ENCODE results near the gene ELK1. TPM values are rescaled to one million over a fixed set of nuclear protein-coding genes. Genes with fewer than 3 reads are reported as not detected.

The ELK1 gene
- polyA plus RNA-seq, 1 donor from 2014 or later = 21.2 TPM

DNA sequence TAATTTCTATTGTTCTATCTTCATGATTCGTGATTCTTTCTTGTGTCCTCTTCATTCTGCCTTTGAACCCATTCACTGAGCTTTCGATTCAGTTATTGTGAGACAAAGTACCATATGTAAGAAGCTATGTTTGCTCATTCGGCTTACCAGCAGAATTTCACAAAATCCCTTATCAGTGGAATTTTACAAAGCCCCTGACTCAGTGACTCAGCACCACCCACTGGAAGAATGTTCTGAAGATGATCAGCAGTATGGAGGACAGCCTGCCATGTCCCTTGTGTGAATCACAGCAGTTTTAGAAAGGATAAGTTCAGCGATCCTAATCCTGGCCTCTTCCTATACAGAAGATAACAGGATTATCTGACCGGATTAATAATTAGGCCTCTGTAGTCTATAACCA lies 14.4 kb upstream of the ELK1 start:
- Histone ChIP-seq H3K4me3 (ENCODE audit: low read length) (no peak overlapping the region), H2AFZ (ENCODE audit: low read depth, low read length) (no peak overlapping the region), H3K36me3 (ENCODE audit: insufficient read depth, low read length) (no peaks in the 10 kb centered on the region), H3K9ac (ENCODE audit: low read length) (no peak overlapping the region), H3K79me2 (replicated peaks; ENCODE audit: insufficient read depth, low read length) (no peaks in the 10 kb centered on the region), H3K9me2 (ENCODE audit: insufficient read depth, low read length) (no peaks in the 10 kb centered on the region), H4K20me1 (ENCODE audit: insufficient read depth) (no peaks in the 10 kb centered on the region), H3K27ac (ENCODE audit: low read length) (no peak overlapping the region), H3F3A (ENCODE audit: insufficient read depth, low read length, poor library complexity, severe bottlenecking) (no peaks in the 10 kb centered on the region), H3K27me3 (ENCODE audit: insufficient read depth, low read depth, low read length) (no peaks in the 10 kb centered on the region), H3K4me2 (ENCODE audit: low read length) (no peak overlapping the region), H3K9me3 (ENCODE audit: low read length) (no peaks in the 10 kb centered on the region)
- TF ChIP-seq MXI1 (conservative IDR thresholded peaks at IDR 0.05; ENCODE audit: poor library complexity, severe bottlenecking) (no peak), SMC3 (conservative IDR thresholded peaks at IDR 0.05; ENCODE audit: poor library complexity) (no peak), EZH2 (IDR thresholded peaks at IDR 0.05; ENCODE audit: borderline replicate concordance, insufficient read depth, low read length, poor library complexity, severe bottlenecking) (no peak), TAF1 (IDR thresholded peaks at IDR 0.05; ENCODE audit: low read depth) (no peak), RAD21 (conservative IDR thresholded peaks at IDR 0.05) (no peak), POLR2AphosphoS5 (IDR thresholded peaks at IDR 0.05) (no peak), EP300 (conservative IDR thresholded peaks at IDR 0.05; ENCODE audit: poor library complexity, severe bottlenecking) (no peak)
- TF ChIP-seq, protein P1, sequence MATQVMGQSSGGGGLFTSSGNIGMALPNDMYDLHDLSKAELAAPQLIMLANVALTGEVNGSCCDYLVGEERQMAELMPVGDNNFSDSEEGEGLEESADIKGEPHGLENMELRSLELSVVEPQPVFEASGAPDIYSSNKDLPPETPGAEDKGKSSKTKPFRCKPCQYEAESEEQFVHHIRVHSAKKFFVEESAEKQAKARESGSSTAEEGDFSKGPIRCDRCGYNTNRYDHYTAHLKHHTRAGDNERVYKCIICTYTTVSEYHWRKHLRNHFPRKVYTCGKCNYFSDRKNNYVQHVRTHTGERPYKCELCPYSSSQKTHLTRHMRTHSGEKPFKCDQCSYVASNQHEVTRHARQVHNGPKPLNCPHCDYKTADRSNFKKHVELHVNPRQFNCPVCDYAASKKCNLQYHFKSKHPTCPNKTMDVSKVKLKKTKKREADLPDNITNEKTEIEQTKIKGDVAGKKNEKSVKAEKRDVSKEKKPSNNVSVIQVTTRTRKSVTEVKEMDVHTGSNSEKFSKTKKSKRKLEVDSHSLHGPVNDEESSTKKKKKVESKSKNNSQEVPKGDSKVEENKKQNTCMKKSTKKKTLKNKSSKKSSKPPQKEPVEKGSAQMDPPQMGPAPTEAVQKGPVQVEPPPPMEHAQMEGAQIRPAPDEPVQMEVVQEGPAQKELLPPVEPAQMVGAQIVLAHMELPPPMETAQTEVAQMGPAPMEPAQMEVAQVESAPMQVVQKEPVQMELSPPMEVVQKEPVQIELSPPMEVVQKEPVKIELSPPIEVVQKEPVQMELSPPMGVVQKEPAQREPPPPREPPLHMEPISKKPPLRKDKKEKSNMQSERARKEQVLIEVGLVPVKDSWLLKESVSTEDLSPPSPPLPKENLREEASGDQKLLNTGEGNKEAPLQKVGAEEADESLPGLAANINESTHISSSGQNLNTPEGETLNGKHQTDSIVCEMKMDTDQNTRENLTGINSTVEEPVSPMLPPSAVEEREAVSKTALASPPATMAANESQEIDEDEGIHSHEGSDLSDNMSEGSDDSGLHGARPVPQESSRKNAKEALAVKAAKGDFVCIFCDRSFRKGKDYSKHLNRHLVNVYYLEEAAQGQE (IDR thresholded peaks at IDR 0.05; ENCODE audit: borderline replicate concordance) = no peak
- TF ChIP-seq, protein P2, sequence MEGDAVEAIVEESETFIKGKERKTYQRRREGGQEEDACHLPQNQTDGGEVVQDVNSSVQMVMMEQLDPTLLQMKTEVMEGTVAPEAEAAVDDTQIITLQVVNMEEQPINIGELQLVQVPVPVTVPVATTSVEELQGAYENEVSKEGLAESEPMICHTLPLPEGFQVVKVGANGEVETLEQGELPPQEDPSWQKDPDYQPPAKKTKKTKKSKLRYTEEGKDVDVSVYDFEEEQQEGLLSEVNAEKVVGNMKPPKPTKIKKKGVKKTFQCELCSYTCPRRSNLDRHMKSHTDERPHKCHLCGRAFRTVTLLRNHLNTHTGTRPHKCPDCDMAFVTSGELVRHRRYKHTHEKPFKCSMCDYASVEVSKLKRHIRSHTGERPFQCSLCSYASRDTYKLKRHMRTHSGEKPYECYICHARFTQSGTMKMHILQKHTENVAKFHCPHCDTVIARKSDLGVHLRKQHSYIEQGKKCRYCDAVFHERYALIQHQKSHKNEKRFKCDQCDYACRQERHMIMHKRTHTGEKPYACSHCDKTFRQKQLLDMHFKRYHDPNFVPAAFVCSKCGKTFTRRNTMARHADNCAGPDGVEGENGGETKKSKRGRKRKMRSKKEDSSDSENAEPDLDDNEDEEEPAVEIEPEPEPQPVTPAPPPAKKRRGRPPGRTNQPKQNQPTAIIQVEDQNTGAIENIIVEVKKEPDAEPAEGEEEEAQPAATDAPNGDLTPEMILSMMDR (IDR thresholded peaks at IDR 0.05; ENCODE audit: poor library complexity, severe bottlenecking) = no peak

DNA sequence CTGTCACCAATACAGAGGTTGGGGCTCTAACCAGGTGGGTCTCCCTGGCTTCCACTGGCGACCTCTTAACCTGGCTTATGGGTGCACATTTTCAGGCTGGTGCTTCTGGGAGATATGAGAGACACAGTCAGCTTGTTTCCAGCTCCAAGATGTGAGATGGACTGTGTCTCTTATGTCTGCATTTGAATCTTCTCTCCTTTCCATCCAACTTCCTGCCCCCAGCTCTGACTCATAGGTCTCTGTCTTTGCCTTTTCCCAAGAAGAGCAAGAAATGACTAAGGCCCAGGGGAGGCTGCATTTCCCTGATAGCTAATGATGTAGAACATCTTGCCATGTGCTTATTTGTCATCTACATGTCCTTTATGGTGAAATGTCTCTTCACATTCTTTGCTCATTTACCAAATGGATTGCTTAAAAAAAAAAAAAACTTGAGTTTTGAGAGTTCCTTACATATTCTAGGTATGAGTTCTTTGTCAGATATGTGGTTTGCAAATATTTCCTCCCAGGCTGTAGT lies 11.8 kb upstream of the ELK1 start:
- Histone ChIP-seq H3K4me3 (ENCODE audit: low read length) (no peak overlapping the region), H3K36me3 (ENCODE audit: insufficient read depth, low read length) (no peaks in the 10 kb centered on the region), H3K27me3 (ENCODE audit: insufficient read depth, low read depth, low read length) (no peaks in the 10 kb centered on the region), H3K79me2 (replicated peaks; ENCODE audit: insufficient read depth, low read length) (no peaks in the 10 kb centered on the region), H2AFZ (ENCODE audit: low read depth, low read length) (no peak overlapping the region), H4K20me1 (ENCODE audit: insufficient read depth) (no peaks in the 10 kb centered on the region), H3K9ac (ENCODE audit: low read length) (no peak overlapping the region), H3K9me3 (ENCODE audit: low read length) (no peaks in the 10 kb centered on the region), H3K4me2 (ENCODE audit: low read length) (no peak overlapping the region), H3K27ac (ENCODE audit: low read length) (no peak overlapping the region), H3K9me2 (ENCODE audit: insufficient read depth, low read length) (no peaks in the 10 kb centered on the region), H3F3A (ENCODE audit: insufficient read depth, low read length, poor library complexity, severe bottlenecking) (no peaks in the 10 kb centered on the region)
- no peak for TF ChIP-seq RAD21 (conservative IDR thresholded peaks at IDR 0.05)
- TF ChIP-seq, protein P1 (IDR thresholded peaks at IDR 0.05; ENCODE audit: borderline replicate concordance) = no peak

Measured in neural cell (in vitro differentiated cells).